ENCODE measurements around the gene ENTR1.

ENTR1 gene

GRCh38 chr9:136397643-136398042 lies 12.8 kb downstream of the ENTR1 start:
- no peak for DNase-seq

- DNase-seq, result no peak
Observed at GRCh38 chr9:136396219-136396515, 14.2 kb downstream of the ENTR1 start.

- DNase-seq, result no peak
Observed at GRCh38 chr9:136395345-136396218, 14.8 kb downstream of the ENTR1 start.

DNA sequence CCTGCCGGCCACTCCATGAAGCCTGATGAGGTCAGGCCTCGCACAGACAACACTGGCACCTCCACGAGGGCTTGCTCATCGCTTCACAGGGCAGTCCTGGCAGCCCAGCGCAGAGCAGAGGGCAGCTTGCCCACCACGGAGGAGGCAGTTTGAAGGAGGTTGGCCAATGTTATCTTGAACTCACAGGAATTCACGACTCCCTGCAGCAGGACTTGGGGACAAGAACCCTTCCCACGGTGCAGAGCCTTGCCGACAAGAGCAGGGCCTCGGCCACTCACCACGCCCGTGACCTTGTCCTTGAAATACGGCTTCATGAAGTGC lies 15.4 kb downstream of the ENTR1 start:
- no peak for DNase-seq

DNA sequence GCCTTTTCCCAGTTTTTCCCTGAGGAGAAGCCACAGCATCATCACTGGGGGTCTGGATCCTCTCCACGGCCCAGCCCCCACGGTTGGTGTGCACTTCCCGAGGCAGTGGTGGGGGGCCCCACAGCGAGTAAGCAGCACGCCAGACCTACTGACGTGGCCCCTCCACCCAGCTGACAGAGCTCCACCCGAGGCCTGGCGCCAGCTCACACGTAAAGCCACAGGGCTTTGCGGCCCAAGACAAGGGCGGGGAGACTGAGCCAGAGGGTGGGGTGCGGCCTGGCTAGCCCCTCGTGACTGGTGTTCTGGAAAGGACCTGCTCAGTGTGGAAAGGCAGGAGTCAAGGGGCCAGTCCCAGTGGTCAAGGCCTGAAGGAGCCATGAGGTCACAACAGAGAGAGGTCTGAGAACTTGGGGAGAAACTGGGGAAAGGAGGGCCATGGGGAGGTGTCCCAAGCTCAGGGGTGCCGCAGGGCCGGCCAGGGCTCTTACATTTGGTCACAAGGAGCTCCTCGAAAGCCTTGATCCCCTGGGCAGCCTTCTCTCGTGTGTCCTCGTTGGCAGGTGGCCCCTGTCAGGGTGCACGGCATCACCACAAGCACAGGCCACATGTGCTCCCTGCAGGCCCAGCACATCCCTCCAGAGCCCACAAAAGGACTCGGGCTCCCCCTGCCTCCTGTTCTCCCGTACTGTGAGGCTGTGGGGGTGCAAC lies 15.9 kb downstream of the ENTR1 start:
- DNase-seq, result no peak

GRCh38 chr9:136393531-136393930 lies 16.9 kb downstream of the ENTR1 start:
- DNase-seq, result no peak

DNA sequence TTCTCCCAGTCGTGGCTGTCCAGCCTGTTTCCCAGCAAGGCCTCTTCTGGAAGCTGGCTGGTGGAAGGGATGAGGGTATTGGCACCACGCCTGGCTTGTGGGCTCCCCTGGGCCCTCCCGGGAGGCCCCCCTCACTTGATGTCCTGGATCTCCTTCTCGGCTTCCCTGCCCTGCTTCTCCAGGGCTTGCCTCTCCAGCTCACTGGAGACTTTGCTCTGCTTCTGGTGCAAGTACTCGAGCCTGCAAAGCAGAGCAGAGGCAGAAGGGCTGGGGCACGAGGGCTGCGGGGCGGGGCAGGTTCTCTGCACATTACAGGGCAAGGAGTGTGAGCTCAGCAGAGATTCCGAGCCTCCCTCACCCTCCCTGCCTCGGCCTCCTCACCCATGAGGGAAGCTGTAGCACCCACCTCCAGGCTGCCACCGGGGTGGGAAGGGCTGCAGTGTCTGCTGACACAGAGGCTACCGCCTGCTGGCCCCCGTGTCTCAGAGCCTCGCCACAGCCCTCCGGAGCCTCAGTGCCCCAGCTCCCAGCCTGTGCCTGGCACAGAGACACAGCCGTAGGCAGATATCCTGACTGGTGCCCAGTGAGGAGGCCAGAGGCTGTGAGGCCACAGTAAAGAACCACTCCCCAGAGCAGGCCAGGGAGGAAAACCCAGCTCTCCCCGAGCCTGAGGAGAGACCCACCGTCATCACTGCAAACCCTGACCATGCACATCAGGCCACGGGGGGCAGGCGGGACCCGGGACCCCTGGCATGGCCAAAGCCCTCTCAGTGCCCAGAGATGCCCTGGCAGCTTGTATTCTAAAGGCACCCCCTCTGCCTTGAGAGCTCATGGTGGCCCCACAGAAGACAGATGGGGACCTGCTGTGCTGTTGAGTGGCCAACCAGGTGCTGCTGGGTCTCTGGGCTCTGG lies 17.6 kb downstream of the ENTR1 start:
- DNase-seq, result no peak

GRCh38 chr9:136391737-136392537 lies 18.5 kb downstream of the ENTR1 start:
- DNase-seq, result no peak

DNA sequence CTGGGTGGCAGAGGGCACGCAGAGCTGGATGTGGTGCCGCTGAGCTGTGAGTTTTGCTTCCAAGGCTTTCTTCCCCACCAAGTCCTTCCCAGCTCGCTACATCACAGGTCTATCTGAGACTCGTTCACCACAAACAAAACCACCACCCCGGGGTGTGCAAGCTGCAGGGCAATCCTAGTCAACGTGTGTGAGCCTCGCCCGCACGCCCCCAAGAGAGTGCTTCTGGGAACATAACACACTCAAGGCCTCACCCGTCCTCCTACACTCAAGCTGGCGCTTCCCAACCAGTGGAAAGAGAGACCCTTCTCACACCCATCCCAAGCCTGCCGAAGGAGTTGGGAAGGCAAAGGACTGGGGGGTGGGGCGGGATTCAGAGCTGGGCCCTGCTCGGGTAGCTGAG lies 21.0 kb downstream of the ENTR1 start:
- peak in 2 of 51 donors; percentile 16 to 35 for DNase-seq

DNA sequence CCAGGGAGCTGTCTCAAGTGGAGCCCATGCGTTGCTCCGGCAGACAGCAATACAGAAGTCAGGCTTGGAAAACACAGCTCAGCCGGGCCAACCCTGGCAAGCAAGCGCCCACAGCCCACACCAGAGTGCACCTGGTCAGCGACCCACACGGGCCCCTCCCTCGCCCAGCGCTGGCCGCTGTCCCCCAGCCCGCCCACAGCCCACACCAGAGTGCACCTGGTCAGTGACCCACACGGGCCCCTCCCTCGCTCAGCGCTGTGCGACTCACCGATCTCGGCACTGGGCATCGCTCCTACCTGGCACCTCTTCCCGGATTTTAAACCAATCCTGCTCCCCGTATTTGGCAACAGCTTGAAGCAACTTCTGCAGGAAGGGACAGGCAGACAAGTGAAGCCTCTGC lies 23.2 kb downstream of the ENTR1 start:
- no peak for DNase-seq

GRCh38 chr9:136386018-136386417 lies 24.4 kb downstream of the ENTR1 start:
- DNase-seq, result no peak

- no peak for DNase-seq
Observed at GRCh38 chr9:136385015-136385414, 25.4 kb downstream of the ENTR1 start.

DNA sequence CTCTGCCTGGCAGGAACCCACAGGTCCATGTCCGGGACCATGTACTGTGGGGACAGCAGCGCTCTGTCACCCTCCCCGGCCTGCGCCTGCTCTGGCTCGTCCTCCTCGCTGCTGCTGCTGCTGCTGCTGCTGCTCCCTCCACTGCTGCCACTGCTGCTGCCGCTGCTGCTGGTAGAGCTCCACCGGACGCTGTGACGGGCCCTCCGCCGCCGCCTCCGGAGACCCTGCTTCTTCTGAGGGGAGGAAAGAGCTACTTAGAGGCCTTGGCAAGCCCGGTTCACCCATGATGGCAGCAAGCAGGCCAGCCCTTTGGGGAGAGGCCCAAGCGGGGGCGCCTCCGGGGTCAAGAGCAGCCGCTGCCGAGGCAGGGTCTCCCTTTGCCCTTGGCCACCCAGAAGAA lies 27.0 kb downstream of the ENTR1 start:
- DNase-seq, result no peak

DNA sequence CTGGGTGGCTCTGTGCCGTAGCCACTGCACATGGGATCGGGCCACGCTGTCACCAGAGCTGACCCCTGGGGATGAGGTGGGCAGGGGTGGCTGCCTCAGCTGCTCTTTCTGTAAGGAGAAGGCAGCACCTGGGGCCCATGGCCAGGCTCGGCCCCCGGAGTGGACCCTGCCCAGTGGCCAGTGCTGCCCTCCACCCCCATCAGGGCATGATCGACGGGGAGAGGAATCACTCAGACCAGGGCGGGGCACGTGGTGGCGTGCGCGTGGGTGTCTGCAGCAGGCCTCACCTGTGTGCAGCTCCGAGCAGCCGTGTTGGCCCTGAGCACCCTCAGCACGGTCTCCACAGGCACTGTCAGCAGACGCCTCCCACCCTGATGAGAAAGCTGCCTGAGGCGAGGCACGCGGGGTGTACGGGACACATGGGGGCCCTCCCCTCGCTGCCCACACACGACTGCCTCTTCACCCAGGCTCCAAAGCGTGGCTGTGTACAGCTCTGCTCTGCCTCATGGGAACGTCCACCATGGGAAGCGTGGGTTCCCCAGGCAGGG lies 28.4 kb downstream of the ENTR1 start:
- no peak for DNase-seq

DNA sequence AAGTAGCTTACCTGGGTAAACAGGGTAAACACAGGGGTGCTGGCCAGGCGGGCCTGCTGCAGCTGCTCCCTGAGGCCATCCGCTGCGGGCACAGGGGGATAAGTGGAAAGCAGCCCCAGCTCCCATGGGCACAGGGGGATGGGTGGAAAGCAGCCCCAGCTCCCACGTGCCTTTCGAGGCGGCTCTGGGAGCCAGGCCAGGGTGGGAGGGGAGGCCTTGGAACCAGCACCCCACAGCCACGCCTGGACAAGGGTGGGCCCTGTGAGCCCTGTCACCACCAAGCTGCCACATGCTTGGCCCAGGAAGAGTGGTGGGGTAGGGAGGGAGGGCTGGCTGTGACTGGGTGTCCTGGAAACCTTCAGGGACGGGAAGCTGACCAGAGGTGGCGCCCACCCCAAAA lies 29.1 kb downstream of the ENTR1 start:
- peak in 11 of 51 donors; percentile 14 to 52 (median 22) for DNase-seq

- DNase-seq, result no peak
Observed at GRCh38 chr9:136380381-136380780, 30.0 kb downstream of the ENTR1 start.

DNA sequence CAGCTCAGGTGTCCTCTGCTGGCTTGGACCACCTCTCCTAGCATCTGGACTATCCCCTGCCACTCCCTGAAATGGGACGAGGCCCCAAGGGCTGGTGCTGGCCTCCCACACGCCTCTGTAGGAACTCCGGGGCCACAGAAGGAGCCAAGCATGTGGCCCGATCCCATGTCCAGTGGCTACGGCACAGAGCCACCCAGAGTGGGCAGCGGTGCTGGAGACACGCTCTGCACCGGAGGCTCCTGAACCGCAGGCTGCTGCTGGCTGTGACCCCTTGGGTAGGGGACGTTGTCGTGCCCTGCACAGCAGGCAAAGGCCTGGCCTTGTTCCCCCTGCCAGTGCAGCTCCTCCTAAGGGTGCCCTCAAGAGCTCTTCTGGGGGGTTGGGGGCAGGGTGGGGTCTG lies 30.5 kb downstream of the ENTR1 start:
- no peak for DNase-seq

DNA sequence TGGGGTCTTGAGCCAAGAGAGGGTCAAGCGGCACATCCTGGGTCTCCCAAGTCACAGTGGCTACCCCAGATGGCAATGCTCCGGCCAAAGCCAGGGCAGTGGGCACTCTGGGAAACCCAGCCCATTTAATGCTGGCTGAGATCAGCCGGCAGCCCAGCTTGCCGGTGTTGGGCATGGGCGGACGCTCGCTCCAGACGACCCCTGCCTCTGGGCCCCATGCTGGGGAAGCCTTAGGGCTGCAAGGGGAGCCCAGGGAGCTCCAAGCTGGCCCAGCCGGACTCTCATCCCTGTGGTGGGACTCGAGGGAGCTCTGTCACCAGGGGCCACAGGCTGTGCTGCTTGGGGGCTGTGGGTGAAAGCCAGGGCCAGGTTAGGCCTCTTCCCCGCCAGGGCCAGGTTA lies 31.0 kb downstream of the ENTR1 start:
- DNase-seq, result no peak

GRCh38 chr9:136379003-136379287 lies 31.5 kb downstream of the ENTR1 start:
- no peak for DNase-seq

DNA sequence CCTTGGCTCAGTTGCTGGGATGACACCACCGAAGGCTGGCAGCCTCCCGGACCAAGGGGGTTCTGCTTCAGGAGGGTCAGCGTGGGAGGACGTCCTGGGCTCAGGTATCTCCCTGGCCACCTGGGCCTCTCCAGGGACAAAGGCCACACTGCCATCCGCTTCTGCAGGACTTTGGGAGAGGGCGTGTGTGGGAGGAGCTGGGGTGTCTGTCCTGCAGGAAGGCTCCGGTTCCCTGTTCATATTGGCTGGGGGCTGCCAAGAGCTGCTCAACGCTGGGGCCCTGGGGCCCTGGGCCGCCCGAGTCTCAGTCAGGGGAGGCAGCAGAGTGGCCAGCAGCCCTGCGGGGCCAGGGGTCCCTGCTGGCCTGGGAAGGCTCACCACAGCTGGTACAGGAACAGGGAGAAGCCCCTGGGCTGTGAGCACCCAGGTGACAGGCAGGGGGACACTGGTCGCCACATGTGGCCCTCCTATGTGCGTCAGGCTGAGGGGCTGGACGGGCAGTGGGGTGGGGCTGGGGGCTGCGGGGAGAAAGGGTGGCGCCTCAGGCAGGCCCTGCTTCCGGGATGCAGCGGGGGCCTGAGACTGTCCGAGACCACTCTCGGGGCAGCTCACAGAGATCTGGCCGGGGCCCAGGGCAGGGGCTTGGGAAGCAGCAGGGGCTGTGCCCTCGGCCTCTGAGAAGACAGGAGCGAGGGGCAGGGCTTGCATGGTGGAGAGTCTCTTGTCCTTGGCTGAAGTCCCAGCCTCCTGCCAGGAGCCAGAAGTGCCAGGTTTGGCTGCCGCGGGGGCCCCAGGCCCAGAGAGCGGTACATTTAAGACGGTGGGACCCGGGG lies 32.0 kb downstream of the ENTR1 start:
- no peak for DNase-seq
